NT2/D1 (cell line): ENCODE data around the gene RBM42.

Source experiments
- SUZ12 ChIP-seq: IDR thresholded peaks from 2 replicates; pipeline ENCODE4 v1.6.1; 2011; ENCODE audit not compliant: insufficient read length, insufficient read depth; ENCODE audit errors: extremely low read depth
- YY1 ChIP-seq: IDR thresholded peaks from 2 replicates; pipeline ENCODE4 v1.6.1; 2011; ENCODE audit not compliant: insufficient read length, insufficient read depth

DNA sequence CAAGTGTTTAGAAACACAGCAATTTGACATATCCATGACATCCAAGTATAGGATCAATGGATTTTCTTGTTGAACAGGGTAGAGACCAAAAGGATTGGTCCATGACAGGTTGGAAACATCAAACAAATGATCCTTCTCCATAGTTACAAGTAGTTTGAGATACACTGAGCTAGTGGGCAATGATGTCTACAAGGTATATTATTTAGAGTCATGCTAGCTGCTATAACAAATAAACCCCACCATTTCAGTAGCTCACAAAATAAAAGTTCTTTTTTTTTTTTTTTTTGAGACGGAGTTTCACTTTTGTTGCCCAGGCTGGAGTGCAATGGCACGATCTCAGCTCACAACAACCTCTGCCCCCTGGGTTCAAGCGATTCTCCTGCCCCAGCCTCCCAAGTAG, 21.2 kb upstream of the RBM42 start:
- TF ChIP-seq YY1 (no peak), SUZ12 (no peak)
